HG02938 (cell line): ENCODE results near the gene RGS6.
"Not testable (repeated sequence)": the region's sequence is repeated elsewhere in the genome, so short reads cannot be mapped to it uniquely, and the experiment has no call there.

Experiments used
- ATAC-seq: cut with Tn5 transposase; IDR thresholded peaks from one replicate; pipeline ENCODE4 v1.9.1; 2021; ENCODE audit warnings: mild to moderate bottlenecking, moderate library complexity; ENCODE audit not compliant: unreplicated experiment

RGS6 gene

DNA sequence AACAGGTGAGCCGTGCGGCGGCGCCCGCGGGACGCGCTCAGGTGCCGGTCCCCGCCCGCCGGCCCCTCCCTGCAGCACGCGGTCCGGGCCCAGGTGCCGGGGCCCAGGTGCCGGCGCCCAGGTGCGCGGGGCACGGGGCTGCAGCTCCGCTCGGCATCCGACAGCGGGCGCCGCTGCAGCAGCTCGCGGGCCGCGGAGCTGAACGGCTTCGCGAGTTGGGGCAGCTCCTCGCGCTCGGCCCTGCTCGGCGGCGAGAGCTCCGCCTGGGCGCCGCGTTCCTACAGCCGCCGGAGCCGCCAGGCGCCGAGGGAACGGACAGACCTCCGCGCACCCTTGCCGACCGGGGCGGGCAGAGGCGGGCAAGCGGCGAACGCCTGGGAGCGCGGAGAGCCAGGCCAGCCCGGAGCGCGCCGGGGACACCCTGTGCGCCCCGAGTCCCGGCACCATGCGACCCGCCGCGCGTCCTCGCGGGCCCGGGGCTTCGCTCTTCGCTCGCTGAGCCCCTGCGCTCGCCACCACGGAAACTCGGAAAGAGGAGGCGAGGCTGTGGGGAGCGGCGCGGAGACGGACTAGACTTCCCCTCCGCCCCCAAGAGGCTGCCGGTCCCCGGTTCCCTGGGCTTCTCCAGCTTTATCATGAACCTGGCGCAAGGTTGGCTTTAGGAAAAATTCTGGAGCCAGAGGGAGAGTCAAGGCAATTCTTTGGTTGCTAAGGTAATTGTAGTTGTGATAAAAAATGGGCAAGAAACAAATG lies at the start of gene RGS6:
RGS6 (plus strand) TSS at position 201 of the 753 bp plus-strand sequence.
- no peak for ATAC-seq

GRCh38 chr14:71883094-71883493 lies 49.1 kb upstream of the RGS6 start:
- ATAC-seq: no peak

- no peak for ATAC-seq
These were observed 46.9 kb upstream of the RGS6 start for GRCh38 chr14:71885301-71885700.

DNA sequence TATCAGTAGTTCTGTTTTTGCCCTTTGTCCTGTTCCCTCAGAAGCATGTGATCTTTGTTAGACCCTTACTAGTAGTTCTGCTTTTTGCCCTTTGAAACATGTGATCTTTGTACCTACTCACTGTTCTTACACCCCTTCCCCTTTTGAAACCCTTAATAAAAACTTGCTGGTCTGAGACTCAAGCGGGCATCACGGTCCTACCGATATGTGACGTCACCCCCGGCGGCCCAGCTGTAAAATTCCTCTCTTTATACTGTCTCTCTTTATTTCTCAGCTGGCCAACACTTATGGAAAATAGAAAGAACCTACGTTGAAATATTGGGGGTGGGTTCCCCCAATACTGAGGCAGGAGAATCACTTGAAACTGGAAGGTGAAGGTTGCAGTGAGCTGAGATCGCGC lies 44.4 kb upstream of the RGS6 start:
- ATAC-seq: not testable (repeated sequence)

- ATAC-seq: no peak
These were observed 41.7 kb upstream of the RGS6 start for GRCh38 chr14:71890541-71890940.

DNA sequence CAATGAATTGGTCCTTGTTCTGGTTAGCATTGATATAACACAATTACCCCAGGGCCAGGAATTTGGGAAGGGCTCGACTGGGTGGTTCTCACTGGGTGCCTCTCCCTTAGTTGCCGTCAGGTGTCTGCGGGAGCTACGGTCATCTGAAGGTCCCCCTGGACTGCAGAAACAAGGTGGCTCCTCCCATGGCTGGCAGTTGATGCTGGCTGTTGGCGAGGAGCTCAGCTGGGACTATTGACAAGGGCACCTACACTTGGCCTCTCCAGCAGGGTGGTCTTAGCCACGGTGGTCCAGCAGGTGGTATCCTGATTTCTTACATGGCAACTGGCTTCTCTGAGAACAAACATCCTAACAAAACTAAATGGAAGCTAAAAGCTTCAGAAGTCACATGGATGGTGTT lies 41.0 kb upstream of the RGS6 start:
- no peak for ATAC-seq

DNA sequence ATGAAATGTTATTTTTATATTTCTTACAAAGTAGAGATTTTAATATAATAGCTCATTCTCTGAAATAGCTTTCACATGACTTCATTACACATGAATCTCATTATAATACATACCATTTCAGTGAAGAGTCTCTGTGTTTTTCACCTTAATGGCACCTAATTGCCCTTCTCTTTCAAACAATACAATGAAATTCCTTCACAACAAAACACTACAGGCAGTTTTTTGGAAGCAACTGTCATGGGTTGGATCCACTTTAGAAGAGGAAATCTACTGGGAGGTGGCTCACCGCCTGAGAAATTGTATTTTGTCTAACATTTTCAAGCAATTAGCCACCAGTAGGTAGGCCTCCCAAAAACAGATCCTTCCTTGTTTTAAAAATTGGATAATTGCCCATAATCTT lies 40.3 kb upstream of the RGS6 start:
- no peak for ATAC-seq

- ATAC-seq: no peak
These were observed 27.2 kb upstream of the RGS6 start for GRCh38 chr14:71905031-71905430.

GRCh38 chr14:71905860-71906259 lies 26.4 kb upstream of the RGS6 start:
- no peak for ATAC-seq

DNA sequence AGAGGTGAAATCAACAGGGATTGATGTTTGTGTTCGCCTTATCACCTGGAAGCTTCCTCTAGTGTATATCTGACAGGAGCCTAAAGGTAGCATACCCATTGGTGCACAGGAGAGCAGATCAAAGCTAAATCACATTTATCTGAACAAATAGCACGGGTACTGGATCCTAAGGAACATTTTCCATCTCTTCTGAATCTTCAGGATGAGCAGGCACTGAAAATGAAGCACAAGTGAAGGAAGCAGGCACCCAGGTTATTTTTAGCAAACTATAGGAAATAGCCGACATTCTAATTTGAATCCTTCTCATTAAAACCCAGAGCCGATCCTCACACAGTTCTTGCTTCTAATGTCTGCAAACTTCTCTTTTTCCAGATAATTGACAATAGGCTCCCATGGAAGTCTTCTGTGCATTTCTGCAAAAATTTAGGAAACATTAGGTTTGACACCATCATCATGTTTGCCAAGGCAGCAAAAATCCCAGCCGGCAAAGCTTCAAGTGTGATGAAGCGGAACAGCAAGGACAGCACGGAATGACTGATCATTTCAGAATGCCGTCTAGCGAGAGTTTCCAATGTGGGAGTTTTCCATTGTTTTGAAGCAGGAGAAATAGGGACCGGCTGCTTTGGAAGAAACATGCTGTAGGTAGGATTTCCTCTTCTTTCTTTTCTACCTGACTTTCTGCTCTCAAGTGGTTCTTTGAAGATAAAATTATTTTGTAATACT lies 24.3 kb upstream of the RGS6 start:
- no peak for ATAC-seq

DNA sequence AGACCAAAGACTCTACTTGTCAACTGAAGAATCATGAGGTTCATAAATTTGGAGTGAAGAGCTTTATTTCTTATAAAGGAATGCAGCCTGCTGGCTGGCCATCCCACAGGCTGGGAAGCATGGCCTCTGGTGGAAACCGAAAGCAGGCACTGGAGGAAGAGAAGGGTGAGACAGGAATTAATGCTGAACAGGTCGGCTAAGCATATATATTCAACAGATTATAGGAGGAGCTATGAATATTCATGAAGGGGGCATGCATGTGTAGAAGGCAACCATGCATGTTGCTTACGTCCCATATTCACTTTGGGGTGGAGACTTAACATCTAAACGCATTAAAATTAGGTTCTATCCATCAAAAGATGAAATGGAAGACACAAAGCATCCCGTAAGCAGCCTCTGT lies 20.6 kb upstream of the RGS6 start:
- ATAC-seq: no peak

GRCh38 chr14:71913342-71913741 lies 18.9 kb upstream of the RGS6 start:
- no peak for ATAC-seq

GRCh38 chr14:71918955-71919354 lies 13.3 kb upstream of the RGS6 start:
- ATAC-seq: no peak

GRCh38 chr14:71923513-71923912 lies 8.7 kb upstream of the RGS6 start:
- ATAC-seq: no peak

- ATAC-seq: no peak
These were observed 569 bp upstream of the RGS6 start for GRCh38 chr14:71931492-71932228.

- ATAC-seq: no peak
These were observed 865 bp downstream of the RGS6 start for GRCh38 chr14:71933001-71933587.

- not testable (repeated sequence) for ATAC-seq
These were observed 6.0 kb downstream of the RGS6 start for GRCh38 chr14:71938273-71938672.

DNA sequence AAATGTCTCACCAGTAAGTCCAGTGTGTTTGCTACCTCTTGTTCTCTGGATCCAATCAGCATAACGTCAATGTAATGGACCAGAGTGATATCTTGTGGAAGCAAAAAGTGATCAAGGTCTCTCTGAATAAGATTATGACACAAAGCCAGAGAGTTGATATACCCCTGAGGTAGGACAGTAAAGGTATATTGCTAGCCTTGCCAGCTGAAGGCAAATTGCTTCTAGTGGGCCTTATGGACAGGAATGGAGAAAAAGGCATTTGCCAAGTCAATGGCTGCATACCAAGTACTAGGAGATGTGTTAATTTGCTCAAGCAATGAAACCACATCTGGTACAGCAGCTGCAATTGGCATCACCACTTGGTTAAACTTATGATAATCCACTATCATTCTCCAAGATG lies 7.1 kb downstream of the RGS6 start:
- not testable (repeated sequence) for ATAC-seq

DNA sequence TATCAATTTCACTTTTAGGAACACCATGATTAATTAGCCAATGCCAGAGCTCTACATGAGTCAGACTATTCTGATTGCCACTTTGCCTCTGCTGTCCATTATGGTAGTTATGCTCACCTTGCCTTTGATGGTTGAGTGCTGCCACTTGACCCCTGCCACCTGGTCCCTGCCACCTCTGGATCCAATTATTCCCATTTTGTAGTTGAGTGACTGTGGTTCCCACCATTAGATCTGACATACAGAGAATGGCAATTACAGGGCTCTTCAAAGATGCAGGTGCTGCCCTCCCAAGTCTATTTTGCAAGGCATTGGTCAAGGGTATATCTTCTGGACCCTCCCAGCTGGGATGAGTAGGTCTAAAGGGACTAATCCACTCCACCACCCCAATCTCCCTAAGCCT lies 8.3 kb downstream of the RGS6 start:
- not testable (repeated sequence) for ATAC-seq

- ATAC-seq: not testable (repeated sequence)
These were observed 9.4 kb downstream of the RGS6 start for GRCh38 chr14:71941616-71942015.
